HepG2 (cell line): ENCODE measurements around the gene GALNT18. TPM values are rescaled to one million over a fixed set of nuclear protein-coding genes. Genes with fewer than 3 reads are reported as not detected.

ENCODE experiments used
- ATAC-seq: fragments of 200-7000 bp; cut with Tn5 transposase; 3 replicates; pipeline ENCODE4 v1.9.1; 2020; ENCODE audit warnings: mild to moderate bottlenecking, moderate library complexity
- BruUV-seq: library from RNA; stranded (reverse); fragments of 400-500 nt; replicated peaks from 2 replicates; lab custom pipeline; 2021; lab: Mats Ljungman, UMichigan
- CTCF ChIA-PET: fragments of 300-600 bp; formaldehyde crosslinking; extraction: SDS; loops from one replicate; lab custom pipeline; 2021; ENCODE audit warnings: low total read pairs, inconsistent platforms, low intra/inter-chr PET ratio; lab: Yijun Ruan, JAX
- POLR2A ChIA-PET: fragments of 350-600 bp; sonication (Branson Sonifier 250); formaldehyde crosslinking; loops from one replicate; lab custom pipeline; 2020; ENCODE audit warnings: antibody characterized with exemption, inconsistent platforms; lab: Yijun Ruan, JAX
- DNase-seq: peaks from one replicate; pipeline ENCODE4 v3.0.0-alpha.2; 2015; ENCODE audit warnings: low spot score
- FAIRE-seq: peaks from 3 replicates; lab custom pipeline; 2011; peaks lifted over from hg19 to GRCh38; lab: Jason Lieb, UNC
- H2AFZ ChIP-seq: one replicate; pipeline ENCODE4 v1.6.1; 2011; ENCODE audit warnings: low read length, inconsistent platforms
- H3K27ac ChIP-seq: fragments of 300-600 bp; 3 replicates; pipeline ENCODE4 v1.8.0; 2011; ENCODE audit warnings: mixed run types, mild to moderate bottlenecking, mixed read lengths, low read length, inconsistent platforms; ENCODE audit not compliant: insufficient read depth; ENCODE audit errors: extremely low read length
- H3K27me3 ChIP-seq, 2 experiments: fragments of 200-600 bp in 1 of 2; 2 replicates in 1 of 2; 3 replicates in 1 of 2; pipeline versions ENCODE4 v1.6.0 to v1.8.0; 2011; ENCODE audit warnings: low read length in 2 of 2, mild to moderate bottlenecking in 2 of 2, moderate library complexity in 2 of 2, inconsistent platforms in 1 of 2; ENCODE audit not compliant: insufficient read depth in 2 of 2, control insufficient read depth in 1 of 2
- H3K36me3 ChIP-seq, 2 experiments: fragments of 200-600 bp in 1 of 2; replicated peaks in 1 of 2; 2 replicates in 1 of 2; 3 replicates in 1 of 2; pipeline versions ENCODE4 v1.5.1 to v1.8.0; 2011; ENCODE audit warnings: low read length in 2 of 2, inconsistent platforms in 1 of 2; ENCODE audit not compliant: insufficient read depth in 2 of 2, control insufficient read depth in 1 of 2
- H3K4me1 ChIP-seq: 2 replicates; pipeline ENCODE4 v1.5.1; 2012; ENCODE audit warnings: low read length, inconsistent platforms; ENCODE audit not compliant: insufficient read depth
- H3K4me2 ChIP-seq: 2 replicates; pipeline ENCODE4 v1.6.0; 2011; ENCODE audit warnings: low read depth, low read length, inconsistent platforms
- H3K4me3 ChIP-seq, 3 experiments: fragments of 200-600 bp in 1 of 3; sonication (generic), shearing (Covaris generic) in 1 of 3; replicated peaks in 1 of 3; 2 replicates each; pipeline ENCODE4 v1.5.1; 2011 to 2016; ENCODE audit warnings: low read length in 3 of 3, inconsistent platforms in 2 of 3, low read depth in 2 of 3, mild to moderate bottlenecking in 2 of 3, control low read depth in 1 of 3, mixed read lengths in 1 of 3; ENCODE audit not compliant: insufficient read depth in 1 of 3
- H3K79me2 ChIP-seq: one replicate; pipeline ENCODE4 v1.6.1; 2011; ENCODE audit warnings: low read length, inconsistent platforms; ENCODE audit not compliant: insufficient read depth
- H3K9ac ChIP-seq: 2 replicates; pipeline ENCODE4 v1.6.0; 2011; ENCODE audit warnings: mild to moderate bottlenecking, low read depth, low read length, inconsistent platforms; ENCODE audit not compliant: insufficient read depth
- H3K9me3 ChIP-seq: 2 replicates; pipeline ENCODE4 v1.5.1; 2012; ENCODE audit warnings: mild to moderate bottlenecking, low read length
- H4K20me1 ChIP-seq: 2 replicates; pipeline ENCODE4 v1.6.0; 2011; ENCODE audit warnings: inconsistent platforms, mild to moderate bottlenecking, low read length, moderate library complexity; ENCODE audit not compliant: insufficient read depth
- CERS6 ChIP-seq: sonication (generic); formaldehyde crosslinking; IDR thresholded peaks from 2 replicates; pipeline ENCODE4 v1.5.0; 2020; ENCODE audit warnings: missing genetic modification reagents
- CREB1 ChIP-seq, 2 experiments: fragments of 450-650 bp in 1 of 2; IDR thresholded peaks; 2 replicates each; pipeline ENCODE4 v1.6.1; 2016 to 2017; ENCODE audit warnings: control low read depth in 1 of 2, mild to moderate bottlenecking in 1 of 2, missing compliant biosample characterization in 1 of 2, missing genetic modification characterization in 1 of 2
- DMAP1 ChIP-seq: IDR thresholded peaks from 2 replicates; pipeline ENCODE4 v1.6.1; 2016
- HDAC2 ChIP-seq: sonication (generic); formaldehyde crosslinking; IDR thresholded peaks from 2 replicates; pipeline ENCODE4 v1.4.0; 2020; ENCODE audit warnings: missing genetic modification reagents
- MAX ChIP-seq: IDR thresholded peaks from 2 replicates; pipeline ENCODE4 v1.6.1; 2012; ENCODE audit warnings: inconsistent platforms
- MXD1 ChIP-seq: sonication (generic); formaldehyde crosslinking; IDR thresholded peaks from 2 replicates; pipeline ENCODE4 v1.4.0; 2020; ENCODE audit warnings: mild to moderate bottlenecking, missing genetic modification reagents
- NFE2L1 ChIP-seq: sonication (generic); formaldehyde crosslinking; IDR thresholded peaks from 2 replicates; pipeline ENCODE4 v1.4.0; 2020; ENCODE audit warnings: missing genetic modification reagents, mild to moderate bottlenecking, borderline replicate concordance
- ZBTB20 ChIP-seq: sonication (generic); formaldehyde crosslinking; IDR thresholded peaks from 2 replicates; pipeline ENCODE4 v1.8.1; 2023; ENCODE audit warnings: missing genetic modification reagents, low read depth, mild to moderate bottlenecking, borderline replicate concordance
- ZFP36L2 ChIP-seq: sonication (generic); formaldehyde crosslinking; IDR thresholded peaks from 2 replicates; pipeline ENCODE4 v1.4.0; 2020; ENCODE audit warnings: missing genetic modification reagents
- ZIK1 ChIP-seq: sonication (generic); formaldehyde crosslinking; IDR thresholded peaks from 2 replicates; pipeline ENCODE4 v1.5.0; 2020; ENCODE audit warnings: mild to moderate bottlenecking, low read depth, missing genetic modification reagents, borderline replicate concordance
- ZNF335 ChIP-seq: sonication (generic); formaldehyde crosslinking; IDR thresholded peaks from 2 replicates; pipeline ENCODE4 v1.4.0; 2020; ENCODE audit warnings: missing genetic modification reagents
- ZNF616 ChIP-seq: sonication (generic); formaldehyde crosslinking; IDR thresholded peaks from 2 replicates; pipeline ENCODE4 v1.5.0; 2020; ENCODE audit warnings: low read depth, mild to moderate bottlenecking, missing genetic modification reagents
- ZNF772 ChIP-seq: sonication (generic); formaldehyde crosslinking; IDR thresholded peaks from 2 replicates; pipeline ENCODE4 v1.5.0; 2020; ENCODE audit warnings: mild to moderate bottlenecking, missing genetic modification reagents
- ZUFSP ChIP-seq: sonication (generic); formaldehyde crosslinking; IDR thresholded peaks from 2 replicates; pipeline ENCODE4 v1.9.0; 2021; ENCODE audit warnings: missing genetic modification reagents, mild to moderate bottlenecking, borderline replicate concordance
- WGBS: methylation state at CpG from one replicate; pipeline ENCODE4 v1.1.6; 2017; ENCODE audit warnings: low lambda C conversion rate; 5-methylcytosine and 5-hydroxymethylcytosine counted together
- in situ Hi-C: cut with HindIII; loops from 2 replicates; pipeline ENCODE4 v1.10.0; 2017; ENCODE audit warnings: low pct_unique_long_range_greater_than_20kb; ENCODE audit not compliant: extremely low pct_ligation_motif_present
- intact Hi-C: fragments of 100-400 bp; cut with micrococcal nuclease; formaldehyde crosslinking; loops from one replicate; pipeline ENCODE4 v1.10.0; 2022; ENCODE audit not compliant: unreplicated experiment
- polyA plus RNA-seq, 8 experiments: library from polyadenylated mRNA; depleted of rRNA in 3 of 8; stranded (reverse) in 7 of 8; unstranded in 1 of 8; fragments of >200 nt; fragmentation: Illumina TruSeq in 4 of 8; extraction: Trizol in 4 of 8; gene quantifications; 2 replicates each; pipeline versions ENCODE4 v1.2.1 to v1.2.3, GENCODE V29; 2011 to 2016; ENCODE audit warnings: low read depth in 4 of 8, missing spikeins in 1 of 8, mixed read lengths in 1 of 8; ENCODE audit not compliant: insufficient read depth in 1 of 8
- total RNA-seq, 5 experiments: library from RNA; depleted of rRNA; stranded (reverse); fragments of >200 nt; fragmentation: Illumina TruSeq; extraction: Trizol; gene quantifications; 2 replicates each; pipeline ENCODE4 v1.2.3, GENCODE V29; 2016; ENCODE audit warnings: low read depth in 1 of 5
- TF ChIP-seq, protein P1 (sequence below): sonication (generic); formaldehyde crosslinking; IDR thresholded peaks from 2 replicates; pipeline ENCODE4 v1.8.0; 2022; ENCODE audit warnings: low read depth, missing genetic modification reagents
- TF ChIP-seq, protein P2 (sequence below): sonication (generic); formaldehyde crosslinking; IDR thresholded peaks from 2 replicates; pipeline ENCODE4 v1.4.0; 2020; ENCODE audit warnings: mild to moderate bottlenecking, missing genetic modification reagents

GALNT18 gene
- total and polyA plus RNA-seq, 2 of the 13 experiments (the other 11 are each of a cell fraction or from before 2014, with no cell fraction given), result 0.11 TPM; not detected in 1

DNA sequence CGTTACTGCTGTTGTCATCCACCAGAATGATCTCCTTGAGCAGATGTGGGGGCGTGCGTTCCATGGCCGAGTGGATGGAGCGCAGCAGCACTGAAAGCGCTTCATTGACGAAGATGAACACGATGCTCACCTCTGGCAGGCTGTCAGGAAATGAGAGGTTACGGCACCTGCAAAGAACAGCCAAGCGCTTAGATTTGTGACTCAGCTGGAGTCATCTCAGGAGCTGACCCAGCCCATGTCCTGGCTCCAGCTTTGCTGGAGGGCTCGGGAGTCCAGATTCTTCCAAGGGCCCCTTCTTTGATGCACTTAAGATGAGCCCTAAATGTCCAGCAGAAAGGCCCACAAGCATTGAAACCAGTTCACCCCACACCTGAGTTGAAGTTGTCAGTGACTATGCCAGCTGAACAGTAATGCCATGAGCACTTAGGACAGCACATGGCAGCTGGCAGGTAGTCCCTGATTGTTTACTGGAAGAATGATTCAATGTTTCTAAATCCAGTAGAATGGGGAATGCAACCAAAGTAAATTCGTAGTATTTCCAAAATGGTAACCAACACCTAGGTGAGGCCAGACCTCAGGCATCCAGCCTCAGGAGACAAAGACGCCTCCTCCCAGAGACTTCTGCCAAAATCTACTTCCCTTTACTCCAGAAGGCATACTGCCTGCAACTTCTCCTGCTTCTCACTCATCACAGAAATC lies 189.0 kb downstream of the GALNT18 start (continued):
- TF ChIP-seq CREB1 (IDR thresholded peaks at IDR 0.05) (no peak), CREB1 (CRISPR knock-in tag; IDR thresholded peaks at IDR 0.05) (no peak), ZIK1 (CRISPR knock-in tag) (no peak), NFE2L1 (CRISPR knock-in tag) (no peak)

- H4K20me1 ChIP-seq, result no peaks in the 10 kb centered on the region
- no peak overlapping the region for H3K4me2 ChIP-seq
- H3K4me3 ChIP-seq, result no peak overlapping the region
- no peak overlapping the region for H3K9ac ChIP-seq
- H3K79me2 ChIP-seq, result no peaks in the 10 kb centered on the region
- intact Hi-C loops, result no loop called here
- in situ Hi-C loops, result no loop called here
- BruUV-seq, result no TSS peak
- peaks cover 3 to 28% of the 10 kb centered on the region in 2 experiments; a peak in 4 of 5 replicates for H3K27me3 ChIP-seq
- H3K9me3 ChIP-seq, result no peaks in the 10 kb centered on the region
- ATAC-seq (no peak), DNase-seq (no peak), FAIRE-seq (no peak)
- ChIA-PET POLR2A (no interaction called here), CTCF (no interaction called here)
- H2AFZ ChIP-seq, result no peak overlapping the region
- 0% methylated on average over 4 of the region's 4 CpGs for WGBS
- no peaks in the 10 kb centered on the region for H3K36me3 ChIP-seq
- no peaks in the 10 kb centered on the region for H3K4me1 ChIP-seq
- no peak overlapping the region for H3K27ac ChIP-seq
- TF ChIP-seq MXD1 (CRISPR knock-in tag) (no peak), MAX (no peak), HDAC2 (CRISPR knock-in tag) (no peak), ZFP36L2 (CRISPR knock-in tag) (no peak), ZNF335 (no peak), ZNF616 (CRISPR knock-in tag) (no peak), ZBTB20 (CRISPR knock-in tag) (no peak), DMAP1 (no peak), ZNF772 (CRISPR knock-in tag) (no peak), CERS6 (no peak), ZUFSP (no peak)
- TF ChIP-seq, protein P1, sequence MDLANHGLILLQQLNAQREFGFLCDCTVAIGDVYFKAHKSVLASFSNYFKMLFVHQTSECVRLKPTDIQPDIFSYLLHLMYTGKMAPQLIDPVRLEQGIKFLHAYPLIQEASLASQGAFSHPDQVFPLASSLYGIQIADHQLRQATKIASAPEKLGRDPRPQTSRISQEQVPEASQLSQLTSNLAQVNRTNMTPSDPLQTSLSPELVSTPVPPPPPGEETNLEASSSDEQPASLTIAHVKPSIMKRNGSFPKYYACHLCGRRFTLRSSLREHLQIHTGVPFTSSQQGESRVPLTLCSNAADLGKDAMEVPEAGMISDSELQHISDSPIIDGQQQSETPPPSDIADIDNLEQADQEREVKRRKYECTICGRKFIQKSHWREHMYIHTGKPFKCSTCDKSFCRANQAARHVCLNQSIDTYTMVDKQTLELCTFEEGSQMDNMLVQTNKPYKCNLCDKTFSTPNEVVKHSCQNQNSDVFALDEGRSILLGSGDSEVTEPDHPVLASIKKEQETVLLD (CRISPR knock-in tag), result no peak
- TF ChIP-seq, protein P2, sequence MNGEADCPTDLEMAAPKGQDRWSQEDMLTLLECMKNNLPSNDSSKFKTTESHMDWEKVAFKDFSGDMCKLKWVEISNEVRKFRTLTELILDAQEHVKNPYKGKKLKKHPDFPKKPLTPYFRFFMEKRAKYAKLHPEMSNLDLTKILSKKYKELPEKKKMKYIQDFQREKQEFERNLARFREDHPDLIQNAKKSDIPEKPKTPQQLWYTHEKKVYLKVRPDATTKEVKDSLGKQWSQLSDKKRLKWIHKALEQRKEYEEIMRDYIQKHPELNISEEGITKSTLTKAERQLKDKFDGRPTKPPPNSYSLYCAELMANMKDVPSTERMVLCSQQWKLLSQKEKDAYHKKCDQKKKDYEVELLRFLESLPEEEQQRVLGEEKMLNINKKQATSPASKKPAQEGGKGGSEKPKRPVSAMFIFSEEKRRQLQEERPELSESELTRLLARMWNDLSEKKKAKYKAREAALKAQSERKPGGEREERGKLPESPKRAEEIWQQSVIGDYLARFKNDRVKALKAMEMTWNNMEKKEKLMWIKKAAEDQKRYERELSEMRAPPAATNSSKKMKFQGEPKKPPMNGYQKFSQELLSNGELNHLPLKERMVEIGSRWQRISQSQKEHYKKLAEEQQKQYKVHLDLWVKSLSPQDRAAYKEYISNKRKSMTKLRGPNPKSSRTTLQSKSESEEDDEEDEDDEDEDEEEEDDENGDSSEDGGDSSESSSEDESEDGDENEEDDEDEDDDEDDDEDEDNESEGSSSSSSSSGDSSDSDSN (CRISPR knock-in tag), result no peak
Observed at GRCh38 chr11:11430431-11430830, 191.4 kb downstream of the GALNT18 start.
